SK-N-SH (cell line): Measurements from ENCODE around the gene CDH24. TPM values are rescaled to one million over a fixed set of nuclear protein-coding genes. Genes with fewer than 3 reads are reported as not detected.
A peak's percentile ranks its signal among the peaks of the same experiment; 100 is the strongest.

Experiments used
- CTCF ChIA-PET: fragments of 300-600, 350-600 bp; formaldehyde crosslinking; extraction: SDS; loops from one replicate; lab custom pipeline; 2021; lab: Yijun Ruan, JAX
- POLR2A ChIA-PET: fragments of 350-600 bp; sonication (Branson Sonifier 250); formaldehyde crosslinking; extraction: SDS; loops from one replicate; lab custom pipeline; 2020; ENCODE audit warnings: antibody characterized with exemption, inconsistent platforms; lab: Yijun Ruan, JAX
- DNase-seq: peaks from one replicate; pipeline ENCODE4 v3.0.0; 2012
- H2AFZ ChIP-seq: fragments of 200-600 bp; sonication (generic); 2 replicates; pipeline ENCODE4 v1.8.1; 2016; ENCODE audit warnings: antibody characterized with exemption, mild to moderate bottlenecking, low read depth
- H3F3A ChIP-seq: fragments of 200-600 bp; sonication (generic); replicated peaks from 2 replicates; pipeline ENCODE3; 2016; ENCODE audit warnings: antibody characterized with exemption, mild to moderate bottlenecking; ENCODE audit not compliant: insufficient read depth
- H3K27ac ChIP-seq, 2 experiments: fragments of 200-500 bp in 1 of 2; fragments of 200-600 bp in 1 of 2; sonication (Bioruptor generic) in 1 of 2; sonication (generic), shearing (Covaris generic) in 1 of 2; 2 replicates each; pipeline versions ENCODE4 v1.5.1 to v1.6.1; 2014 to 2016; ENCODE audit warnings: low read depth in 2 of 2, inconsistent platforms in 1 of 2, low read length in 1 of 2, mild to moderate bottlenecking in 1 of 2, mixed read lengths in 1 of 2
- H3K27me3 ChIP-seq: fragments of 200-600 bp; sonication (generic), shearing (Covaris generic); 2 replicates; pipeline ENCODE4 v1.6.1; 2016; ENCODE audit warnings: mixed run types; ENCODE audit not compliant: insufficient read depth
- H3K36me3 ChIP-seq, 2 experiments: fragments of 200-500 bp in 1 of 2; fragments of 200-600 bp in 1 of 2; sonication (Bioruptor generic) in 1 of 2; sonication (generic) in 1 of 2; replicated peaks in 1 of 2; 2 replicates each; pipeline versions ENCODE3 to v1.5.1; 2014 to 2016; ENCODE audit warnings: low read length in 1 of 2, mild to moderate bottlenecking in 1 of 2; ENCODE audit not compliant: insufficient read depth in 2 of 2, control insufficient read depth in 1 of 2
- H3K4me1 ChIP-seq, 2 experiments: fragments of 200-500 bp in 1 of 2; fragments of 200-600 bp in 1 of 2; sonication (Bioruptor generic) in 1 of 2; sonication (generic), shearing (Covaris generic) in 1 of 2; 2 replicates each; pipeline versions ENCODE4 v1.5.1 to v1.6.1; 2014 to 2016; ENCODE audit warnings: low read depth in 1 of 2, low read length in 1 of 2, mixed run types in 1 of 2; ENCODE audit not compliant: insufficient read depth in 2 of 2, control insufficient read depth in 1 of 2
- H3K4me2 ChIP-seq: fragments of 200-600 bp; sonication (generic), shearing (Covaris generic); 2 replicates; pipeline ENCODE4 v1.6.1; 2017; ENCODE audit warnings: mixed run types
- H3K4me3 ChIP-seq, 2 experiments: fragments of 200-500 bp in 1 of 2; fragments of 200-600 bp in 1 of 2; sonication (Bioruptor generic) in 1 of 2; sonication (generic), shearing (Covaris generic) in 1 of 2; 2 replicates each; pipeline versions ENCODE4 v1.5.1 to v1.8.1; 2014 to 2016; ENCODE audit warnings: low read depth in 2 of 2, inconsistent platforms in 1 of 2, low read length in 1 of 2, mild to moderate bottlenecking in 1 of 2, mixed read lengths in 1 of 2, moderate library complexity in 1 of 2
- H3K79me2 ChIP-seq: fragments of 200-600 bp; sonication (generic); 2 replicates; pipeline ENCODE4 v1.8.1; 2017; ENCODE audit warnings: mild to moderate bottlenecking; ENCODE audit not compliant: insufficient read depth
- H3K9ac ChIP-seq: fragments of 200-600 bp; sonication (generic); 2 replicates; pipeline ENCODE4 v1.6.1; 2017; ENCODE audit warnings: mixed run types
- H3K9me2 ChIP-seq: fragments of 200-600 bp; sonication (generic); 2 replicates; pipeline ENCODE4 v1.6.1; 2017; ENCODE audit warnings: mixed run types
- H3K9me3 ChIP-seq: fragments of 200-600 bp; sonication (generic); 2 replicates; pipeline ENCODE4 v1.6.1; 2017; ENCODE audit warnings: mixed run types, mild to moderate bottlenecking, moderate library complexity
- H4K20me1 ChIP-seq: fragments of 200-600 bp; sonication (generic); 2 replicates; pipeline ENCODE4 v1.6.1; 2017; ENCODE audit warnings: mild to moderate bottlenecking, mixed run types; ENCODE audit not compliant: insufficient read depth
- CTCF ChIP-seq: fragments of 200-600 bp; sonication (generic); IDR thresholded peaks from 2 replicates; pipeline ENCODE4 v1.6.1; 2017; ENCODE audit warnings: antibody characterized with exemption, mild to moderate bottlenecking, moderate library complexity
- EP300 ChIP-seq, 2 experiments: IDR thresholded peaks; 2 replicates each; pipeline versions ENCODE4 v1.4.0 to v1.6.1; 2012; ENCODE audit warnings: borderline replicate concordance in 1 of 2, low read depth in 1 of 2, low read length in 1 of 2
- EZH2phosphoT487 ChIP-seq: fragments of 200-600 bp; sonication (generic); IDR thresholded peaks from 2 replicates; pipeline ENCODE4 v1.6.1; 2017; ENCODE audit warnings: low read depth, mixed run types, mild to moderate bottlenecking, antibody characterized with exemption, moderate library complexity, borderline replicate concordance
- JUND ChIP-seq: IDR thresholded peaks from 2 replicates; pipeline ENCODE4 v1.4.0; 2012
- MXI1 ChIP-seq: IDR thresholded peaks from 2 replicates; pipeline ENCODE4 v1.6.1; 2012; ENCODE audit warnings: mild to moderate bottlenecking, low read depth, low read length, improper control_type of control experiment
- RAD21 ChIP-seq: IDR thresholded peaks from 2 replicates; pipeline ENCODE4 v1.6.1; 2012; ENCODE audit warnings: mild to moderate bottlenecking, low read length
- REST ChIP-seq: IDR thresholded peaks from 2 replicates; pipeline ENCODE4 v1.6.1; 2012; ENCODE audit warnings: mild to moderate bottlenecking, low read depth, low read length, moderate library complexity
- RXRA ChIP-seq: IDR thresholded peaks from 2 replicates; pipeline ENCODE4 v1.4.0; 2012; ENCODE audit warnings: low read depth, mild to moderate bottlenecking, borderline replicate concordance
- SIN3A ChIP-seq: IDR thresholded peaks from 2 replicates; pipeline ENCODE4 v1.6.1; 2012; ENCODE audit warnings: low read depth, mild to moderate bottlenecking, low read length, moderate library complexity, borderline replicate concordance
- TAF1 ChIP-seq: IDR thresholded peaks from 2 replicates; pipeline ENCODE4 v1.6.1; 2012; ENCODE audit warnings: low read depth, mild to moderate bottlenecking, low read length, moderate library complexity, borderline replicate concordance
- TEAD4 ChIP-seq: IDR thresholded peaks from 2 replicates; pipeline ENCODE4 v1.4.0; 2012; ENCODE audit warnings: mild to moderate bottlenecking, borderline replicate concordance; ENCODE audit not compliant: insufficient read depth
- USF2 ChIP-seq: fragments of 150-350 bp; IDR thresholded peaks from 2 replicates; pipeline ENCODE4 v1.6.1; 2017; ENCODE audit warnings: antibody characterized with exemption, low read length, low read depth, borderline replicate concordance
- ZBTB33 ChIP-seq: IDR thresholded peaks from 2 replicates; pipeline ENCODE4 v1.4.0; 2012; ENCODE audit warnings: low read depth, borderline replicate concordance
- WGBS: methylation state at CpG from one replicate; pipeline ENCODE4 v1.1.6; 2017; ENCODE audit warnings: low lambda C conversion rate; 5-methylcytosine and 5-hydroxymethylcytosine counted together
- polyA plus RNA-seq, 3 experiments: library from polyadenylated mRNA; depleted of rRNA; stranded (reverse); fragments of >200 nt; gene quantifications; 2 replicates each; pipeline ENCODE4 v1.2.3, GENCODE V29; 2012
- TF ChIP-seq, protein P1 (sequence below): IDR thresholded peaks from 2 replicates; pipeline ENCODE4 v1.4.0; 2012; ENCODE audit warnings: low read depth, borderline replicate concordance

The CDH24 gene
- polyA plus RNA-seq (2012; rRNA removed) = 30.8 and 36.7 TPM in 2 replicates
- polyA plus RNA-seq (2012; cell fraction: cytosol; rRNA removed) = 5.2 and 9.5 TPM in 2 replicates
- polyA plus RNA-seq (2012; cell fraction: nucleus; rRNA removed) = 289 and 297 TPM in 2 replicates

DNA sequence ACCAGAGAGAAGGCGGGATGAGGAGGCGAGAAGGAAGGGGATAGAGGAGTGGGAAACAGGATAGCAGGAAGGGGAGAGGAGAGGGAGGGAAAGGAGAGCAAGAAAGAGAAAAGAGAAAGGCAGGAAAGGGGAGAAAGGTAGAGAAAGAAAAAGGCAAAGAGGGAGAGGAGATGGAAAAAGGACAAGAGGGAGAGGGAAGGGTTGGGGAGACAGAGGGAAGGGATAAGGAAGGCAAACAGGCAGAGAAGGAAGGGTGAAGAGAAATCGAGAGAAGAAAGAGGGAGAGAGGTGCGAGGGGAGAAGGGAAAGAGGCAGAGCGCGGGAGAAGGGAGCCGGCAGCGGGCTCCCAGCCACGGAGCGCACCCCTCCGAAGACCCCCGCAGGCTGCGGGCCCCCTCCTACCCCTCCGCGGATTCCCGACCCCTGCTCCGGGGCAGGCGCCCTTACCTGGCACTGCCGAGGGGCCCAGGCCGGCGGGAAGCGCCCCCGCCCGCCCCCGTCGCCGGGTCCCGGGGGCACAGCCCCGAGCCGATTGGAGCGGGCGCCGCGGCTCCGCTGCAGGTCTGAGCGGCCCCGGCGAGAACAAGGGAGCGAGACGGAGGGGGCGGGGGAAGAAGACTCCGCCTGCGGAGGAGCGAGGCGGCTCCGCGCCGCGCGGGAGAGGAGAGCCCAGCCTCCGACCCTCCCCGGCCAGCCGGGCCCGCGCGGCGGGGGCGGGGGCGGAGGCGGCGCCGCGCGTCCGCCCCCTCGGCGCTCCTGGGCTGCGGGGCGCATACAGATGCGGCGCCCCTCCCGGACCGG lies at the start of gene CDH24:
CDH24 (minus strand) TSS at position 565 of the 801 bp plus-strand sequence. CDS start 1,787 bp downstream, outside the sequence.
- CTCF ChIA-PET = interaction anchor here (0.6 to 33.1 kb wide), 43 partner anchors 11 to 500 kb away, joined by 3 to 1566 read pairs (median 6); partner anchors contain the start of genes ACIN1, AJUBA, C14orf119 and HOMEZ
- H3K27ac ChIP-seq = peak within 1 kb of the TSS; percentile 62 to 90; a peak in 3 of 4 replicates
- H3K36me3 ChIP-seq = peaks cover 20 to 31% of the 10 kb centered on the region in 2 experiments
- no peaks in the 10 kb centered on the region; the same call in 1 of the 2 replicates for H4K20me1 ChIP-seq
- no peaks in the 10 kb centered on the region for H3K9me3 ChIP-seq
- WGBS = 10% methylated on average over 13 of the region's 73 CpGs
- peak within 1 kb of the TSS; percentile 78; the same call in 1 of the 2 replicates for H2AFZ ChIP-seq
- H3K4me1 ChIP-seq = peaks cover 19 to 26% of the 10 kb centered on the region in 2 experiments; a peak in 3 of 4 replicates
- H3K9me2 ChIP-seq = no peaks in the 10 kb centered on the region
- peak within 1 kb of the TSS; percentile 65 for H3K9ac ChIP-seq
- peak within 1 kb of the TSS; percentile 62 to 82 for H3K4me3 ChIP-seq
- H3K4me2 ChIP-seq = peak within 1 kb of the TSS; percentile 99
- H3K27me3 ChIP-seq = no peaks in the 10 kb centered on the region
- TF ChIP-seq MXI1 (peak; percentile 29), SIN3A (0 out of 2 replicates have a peak, but pooled peaks have one; percentile 16), TAF1 (peak; percentile 68), EP300 (IDR thresholded peaks at IDR 0.05; ENCODE audit: borderline replicate concordance in 1 of 2, low read depth in 1 of 2, low read length in 1 of 2) (no peak)
- DNase-seq = peak; percentile 90
- peaks cover 15% of the 10 kb centered on the region; the same call in 1 of the 2 replicates for H3K79me2 ChIP-seq
- peaks cover 38% of the 10 kb centered on the region for H3F3A ChIP-seq
- POLR2A ChIA-PET = interaction anchor here (0.9 to 3.9 kb wide), 11 partner anchors 38 to 80 kb away, joined by 3 to 33 read pairs (median 7); partner anchors contain the start of genes ACIN1, AJUBA and C14orf119

GRCh38 chr14:23106747-23107045 lies 49.4 kb upstream of the CDH24 start:
- POLR2A ChIA-PET = no interaction called here
- Histone ChIP-seq H3K4me2 (no peak overlapping the region), H3K36me3 (no peaks in the 10 kb centered on the region), H3K9me3 (no peaks in the 10 kb centered on the region), H3K9me2 (no peaks in the 10 kb centered on the region), H3K27me3 (peaks cover 11% of the 10 kb centered on the region; the same call in 1 of the 2 replicates), H3K4me1 (no peaks in the 10 kb centered on the region)
- TF ChIP-seq JUND = no peak
- no peak for TF ChIP-seq USF2
- TF ChIP-seq CTCF = no peak
- TF ChIP-seq ZBTB33 = no peak
- no peak for TF ChIP-seq MXI1
- no peak for TF ChIP-seq TAF1
- TF ChIP-seq REST = no peak
- no peak for TF ChIP-seq TEAD4
- TF ChIP-seq RAD21 = no peak
- TF ChIP-seq EZH2phosphoT487 = no peak
- TF ChIP-seq, protein P1, sequence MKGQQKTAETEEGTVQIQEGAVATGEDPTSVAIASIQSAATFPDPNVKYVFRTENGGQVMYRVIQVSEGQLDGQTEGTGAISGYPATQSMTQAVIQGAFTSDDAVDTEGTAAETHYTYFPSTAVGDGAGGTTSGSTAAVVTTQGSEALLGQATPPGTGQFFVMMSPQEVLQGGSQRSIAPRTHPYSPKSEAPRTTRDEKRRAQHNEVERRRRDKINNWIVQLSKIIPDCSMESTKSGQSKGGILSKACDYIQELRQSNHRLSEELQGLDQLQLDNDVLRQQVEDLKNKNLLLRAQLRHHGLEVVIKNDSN = no peak
- TF ChIP-seq RXRA = no peak
- TF ChIP-seq, all 33 proteins: peak for 0
- Histone ChIP-seq H3K27ac (no peak overlapping the region), H2AFZ (no peak overlapping the region), H4K20me1 (no peaks in the 10 kb centered on the region), H3K79me2 (no peaks in the 10 kb centered on the region), H3F3A (no peaks in the 10 kb centered on the region), H3K4me3 (no peak overlapping the region), H3K9ac (no peak overlapping the region)
- DNase-seq = no peak
- CTCF ChIA-PET = no interaction called here
